Measurements from ENCODE around the gene GFI1B.
"Not testable (repeated sequence)": the region's sequence is repeated elsewhere in the genome, so short reads cannot be mapped to it uniquely, and the experiment has no call there.

The GFI1B gene

GRCh38 chr9:132993511-132993939, 15.0 kb downstream of the GFI1B start:
- no peak for DNase-seq

DNA sequence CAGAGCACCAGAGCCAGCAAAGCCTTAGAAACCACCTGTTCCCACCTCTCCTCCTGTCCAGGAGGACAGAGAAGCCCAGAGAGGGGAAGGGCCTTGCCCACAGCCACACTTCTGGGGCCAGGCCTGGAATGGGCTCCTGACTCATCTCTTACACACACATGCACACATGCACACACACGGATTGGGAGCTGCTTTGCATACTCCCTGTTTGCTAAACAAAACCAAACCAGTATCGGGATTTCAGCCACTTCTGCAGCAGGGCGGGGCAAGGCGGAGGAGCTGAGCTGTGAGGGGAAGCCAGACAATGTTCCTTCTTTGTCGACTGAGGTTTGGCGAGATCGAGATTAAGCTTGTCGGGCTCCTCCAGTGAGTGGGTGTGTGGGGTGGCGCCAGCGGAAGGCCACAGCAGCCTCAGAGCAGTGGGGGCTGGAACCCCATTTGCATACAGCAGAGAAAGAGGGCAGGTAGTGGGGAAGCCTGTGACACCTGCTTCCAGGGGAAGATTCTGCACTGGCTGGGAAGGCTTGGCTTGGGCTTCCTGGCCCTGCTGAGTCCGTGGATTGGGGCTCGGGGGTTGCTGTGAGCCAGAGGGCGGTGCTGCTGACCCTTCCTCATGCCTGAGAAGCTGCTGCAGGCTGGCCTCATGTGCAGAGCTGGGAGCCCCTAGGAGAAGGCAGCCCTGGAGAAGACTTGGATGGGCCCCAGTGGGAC, 16.1 kb downstream of the GFI1B start:
- DNase-seq: peak; percentile 23

DNA sequence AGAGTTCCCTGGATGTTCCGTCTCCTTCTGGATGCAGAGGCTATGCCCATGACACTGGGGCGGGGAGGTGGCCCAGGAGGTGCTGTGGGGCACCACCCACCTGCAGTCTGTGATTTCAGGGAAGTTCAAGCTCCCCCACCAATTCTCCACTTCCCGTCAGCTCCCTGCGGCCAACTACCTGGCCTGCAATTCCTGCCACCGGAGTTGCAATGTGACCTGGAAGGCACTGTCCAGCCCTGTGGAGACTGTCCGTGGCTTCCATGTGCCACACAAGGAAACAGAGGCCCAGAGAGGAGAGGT, 16.6 kb downstream of the GFI1B start:
- DNase-seq: no peak

DNA sequence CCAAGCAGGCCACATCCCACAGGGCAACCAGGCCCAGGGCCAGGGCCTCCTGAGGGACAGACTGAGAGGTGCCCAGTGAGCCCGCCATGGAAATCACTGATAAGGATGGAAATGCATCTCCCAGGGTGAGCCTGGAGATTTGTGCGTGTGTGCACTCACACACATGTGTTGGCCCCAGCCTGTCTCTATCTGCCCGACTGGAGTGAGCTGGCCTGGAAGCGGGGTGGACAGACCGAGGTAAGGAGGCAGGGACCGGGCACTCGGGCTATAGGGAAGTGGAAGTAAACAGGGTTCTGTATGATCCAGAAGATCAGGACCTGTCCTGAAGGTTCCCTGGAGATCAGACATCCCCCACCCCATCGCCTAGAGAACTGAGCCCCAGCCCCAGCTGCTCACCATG, 17.4 kb downstream of the GFI1B start:
- no peak for DNase-seq

DNA sequence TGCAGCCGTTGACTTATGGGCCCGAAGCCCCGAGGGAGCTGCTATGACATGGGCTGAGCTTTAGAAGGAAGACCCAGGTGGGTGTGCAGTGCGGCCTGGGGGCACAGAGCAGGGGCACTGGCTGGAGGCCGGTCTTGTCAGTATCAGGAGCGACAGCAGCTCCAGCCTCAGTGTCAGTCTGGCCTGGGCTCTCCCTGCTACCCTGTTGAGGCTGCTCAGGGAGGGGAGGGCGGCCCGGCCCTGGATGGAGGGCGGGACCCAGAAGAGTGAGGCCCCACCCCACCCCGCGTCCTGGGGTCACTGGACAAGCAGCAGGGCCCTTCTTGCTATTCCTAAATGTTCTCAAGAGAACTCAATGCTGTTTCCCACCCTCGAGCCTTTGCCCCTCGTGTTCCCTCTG, 18.0 kb downstream of the GFI1B start:
- DNase-seq: no peak

DNA sequence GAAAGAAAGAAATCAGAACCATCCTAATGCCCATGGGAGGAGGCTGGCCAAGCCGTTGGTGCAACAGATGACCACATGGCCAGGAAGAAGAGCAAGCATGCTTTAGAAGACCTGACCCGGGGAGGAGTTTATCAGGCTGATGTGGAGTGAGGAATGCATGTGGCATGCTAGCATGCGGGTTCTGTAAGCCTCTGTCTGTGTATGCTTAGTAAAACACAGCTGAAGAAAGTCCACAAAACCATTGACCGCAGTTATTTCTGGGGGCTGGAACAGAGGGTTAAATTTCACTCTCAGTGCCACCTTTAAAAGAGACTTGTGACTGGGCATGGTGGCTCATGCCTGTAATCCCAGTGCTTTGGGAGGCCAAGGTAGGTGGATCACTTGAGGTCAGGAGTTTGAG, 19.1 kb downstream of the GFI1B start:
- peak; percentile 23 for DNase-seq

DNA sequence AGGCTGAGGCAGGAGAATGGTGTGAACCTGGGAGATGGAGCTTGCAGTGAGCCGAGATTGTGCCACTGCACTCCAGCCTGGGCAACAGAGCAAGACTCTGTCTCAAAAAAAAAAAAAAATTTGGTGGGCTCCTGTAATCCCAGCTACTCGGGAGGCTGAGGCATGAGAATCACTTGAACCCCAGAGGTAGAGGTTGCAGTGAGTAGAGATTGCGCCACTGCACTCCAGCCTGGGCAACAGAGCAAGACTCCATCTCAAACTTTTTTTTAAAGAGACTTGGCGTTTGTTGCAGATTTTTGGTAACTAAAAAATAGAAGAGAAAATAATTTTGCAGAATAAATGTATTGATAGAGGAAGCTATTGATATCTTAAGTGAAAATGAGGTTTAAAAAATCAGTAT, 19.7 kb downstream of the GFI1B start:
- DNase-seq: not testable (repeated sequence)

DNA sequence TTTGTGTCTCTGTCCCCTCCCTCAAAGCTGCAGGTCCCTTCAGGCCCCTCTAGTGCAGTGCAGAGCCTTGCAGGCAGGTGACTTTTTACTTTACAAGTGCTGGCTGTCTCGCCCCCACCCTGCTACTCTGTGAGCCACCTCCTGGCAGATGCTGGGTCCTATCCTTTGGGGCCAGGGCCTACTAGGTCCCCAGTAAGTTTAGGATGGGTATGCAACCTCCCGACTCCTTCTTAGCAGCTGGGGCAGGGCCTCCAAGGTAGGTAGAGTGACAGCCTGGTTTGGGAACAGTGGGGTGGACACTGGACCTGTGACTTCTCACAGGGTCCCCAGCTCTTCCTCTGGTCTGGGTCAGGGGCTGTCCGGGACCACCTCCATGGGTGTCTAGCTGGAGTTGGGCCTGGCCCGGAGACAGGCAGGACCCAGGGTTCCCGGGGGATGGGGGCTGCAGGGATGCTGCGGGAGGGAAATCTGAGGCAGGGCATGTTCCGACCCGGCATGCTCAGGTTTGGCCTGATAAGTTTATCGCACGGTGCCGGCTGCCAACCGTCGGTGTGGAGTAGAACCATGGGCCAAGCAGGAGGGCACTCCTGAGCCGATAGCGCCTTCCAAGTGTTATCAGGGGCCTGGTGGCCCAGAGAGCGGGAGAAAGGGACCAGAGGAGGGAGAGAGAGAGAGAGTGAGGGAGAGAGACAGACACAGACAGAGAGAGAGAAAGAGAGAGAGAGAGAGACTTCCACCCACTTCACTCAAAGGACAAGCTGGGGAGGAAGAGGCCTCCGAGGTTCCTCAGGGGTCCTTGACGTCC, 20.5 kb downstream of the GFI1B start:
- DNase-seq: no peak

- DNase-seq: no peak
Observed at GRCh38 chr9:133002147-133003070, 23.9 kb downstream of the GFI1B start.

DNA sequence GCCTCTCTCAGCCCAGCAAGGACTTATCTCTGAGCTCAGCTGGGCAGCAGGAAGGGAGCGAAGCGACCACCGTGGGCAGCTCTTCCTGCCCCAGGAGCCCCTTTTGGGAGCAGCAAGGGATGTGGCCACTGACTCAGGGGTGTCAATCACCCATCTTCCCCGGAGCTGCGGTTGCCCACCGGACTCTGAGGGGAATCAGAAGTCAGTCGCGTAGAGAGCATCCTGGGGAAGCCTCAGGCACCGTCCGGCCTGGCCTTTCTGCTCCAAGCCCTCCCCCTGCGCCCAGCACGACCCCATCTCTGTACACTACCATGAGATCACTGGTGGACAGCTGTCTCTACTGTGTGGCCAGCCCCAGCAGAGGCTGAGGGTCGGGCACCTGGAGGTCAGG, 24.6 kb downstream of the GFI1B start:
- no peak for DNase-seq

DNA sequence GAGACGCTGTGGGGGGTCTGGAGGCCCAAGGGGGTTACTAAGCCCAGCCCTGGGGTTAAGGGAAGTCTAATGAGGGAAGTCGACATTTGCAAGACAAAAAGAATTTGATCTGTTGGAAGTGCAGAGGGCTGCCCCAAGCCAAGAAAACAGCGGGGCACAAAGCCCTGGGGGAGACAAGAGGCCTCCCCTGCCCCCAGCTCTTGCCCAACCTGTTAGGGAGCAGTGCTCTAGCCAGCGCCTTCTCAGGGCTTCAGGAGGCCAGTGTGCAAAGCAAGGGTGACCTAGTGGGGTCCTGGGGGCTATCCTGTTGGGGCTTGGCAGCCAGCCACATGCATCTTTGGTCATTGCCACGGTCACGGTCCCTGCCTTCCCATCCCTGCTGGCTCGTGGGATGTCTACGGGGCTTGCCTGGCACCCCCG, 25.2 kb downstream of the GFI1B start:
- no peak for DNase-seq

DNA sequence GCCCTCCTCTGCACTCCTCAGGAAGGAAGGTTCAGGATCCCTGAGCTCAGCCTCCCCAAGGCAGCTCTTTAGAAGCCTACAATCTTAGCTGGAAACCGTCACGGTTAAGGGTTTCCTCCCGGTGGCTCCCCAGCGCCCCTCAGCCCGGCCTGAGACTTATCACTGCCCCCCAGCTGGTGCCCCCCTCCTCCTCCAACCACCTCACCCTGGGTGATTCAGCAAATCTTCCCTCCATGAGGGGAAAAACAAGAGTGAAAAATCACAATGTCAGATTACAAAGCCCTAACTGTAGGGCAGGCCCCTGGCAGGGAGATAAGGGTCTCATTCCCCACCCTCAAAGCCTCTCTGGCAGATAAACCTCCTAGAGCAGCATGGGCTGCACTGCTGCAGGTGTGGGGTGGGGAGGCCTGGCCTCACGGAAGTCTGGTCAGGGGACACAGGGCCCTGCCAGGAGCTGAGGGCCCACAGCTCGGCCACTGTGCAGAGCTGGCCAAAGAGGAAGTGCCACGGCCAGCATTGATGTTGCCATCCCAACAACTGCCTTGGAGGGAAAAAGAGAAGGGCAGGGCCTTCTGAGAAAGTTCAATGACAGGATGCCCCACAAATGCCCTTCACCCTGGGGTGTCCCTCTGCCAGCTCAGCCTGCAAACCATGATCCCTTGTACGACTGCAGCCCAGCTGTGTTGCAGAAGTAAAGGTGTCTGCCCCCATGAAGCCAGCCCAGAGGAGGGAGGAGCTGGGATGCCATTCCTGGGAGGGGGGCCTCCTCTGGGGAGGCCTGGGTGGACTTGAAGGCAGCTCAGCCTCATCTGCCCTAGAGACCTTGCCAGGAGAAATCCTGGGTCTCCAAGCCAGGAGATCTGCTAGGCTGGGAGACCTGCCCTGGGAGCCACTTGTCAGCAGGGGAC, 25.9 kb downstream of the GFI1B start:
- DNase-seq: no peak

DNA sequence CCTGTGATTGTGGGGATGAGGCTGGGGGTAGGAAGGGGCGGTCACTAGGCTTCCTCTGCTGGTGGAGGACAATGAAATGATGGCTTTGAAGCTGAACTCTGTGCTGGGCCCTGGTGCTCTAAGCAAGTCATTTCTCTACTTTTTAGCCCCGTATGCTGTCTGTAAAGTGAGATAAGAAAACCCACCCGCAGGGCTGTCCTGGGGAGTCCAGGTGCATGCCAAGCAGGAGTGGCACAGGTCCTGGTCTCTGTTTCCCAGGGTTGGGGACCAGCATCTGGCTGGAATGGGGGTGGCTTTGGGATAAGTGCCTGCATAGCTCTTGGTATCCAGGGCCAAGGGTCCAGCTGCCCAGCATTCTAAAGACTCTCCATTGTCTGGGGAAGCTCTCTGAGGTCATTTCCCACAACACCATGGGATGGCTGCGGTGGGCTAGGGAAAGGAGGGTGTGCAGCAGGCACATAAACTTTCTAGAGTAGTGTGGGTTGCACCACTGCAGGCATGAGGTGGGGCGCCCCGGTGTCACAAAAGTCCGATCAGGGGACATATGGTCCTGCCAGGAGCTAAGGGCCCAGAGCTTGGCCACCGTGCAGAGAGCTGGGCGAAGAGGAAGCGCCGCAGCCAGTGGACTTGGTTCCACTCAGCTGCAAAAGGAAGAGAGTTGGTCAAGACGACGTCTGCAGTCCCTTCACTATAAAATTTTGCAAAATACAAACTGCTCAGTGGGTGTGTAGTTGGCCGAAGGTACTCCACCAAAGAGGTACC, 26.7 kb downstream of the GFI1B start:
- DNase-seq: no peak

DNA sequence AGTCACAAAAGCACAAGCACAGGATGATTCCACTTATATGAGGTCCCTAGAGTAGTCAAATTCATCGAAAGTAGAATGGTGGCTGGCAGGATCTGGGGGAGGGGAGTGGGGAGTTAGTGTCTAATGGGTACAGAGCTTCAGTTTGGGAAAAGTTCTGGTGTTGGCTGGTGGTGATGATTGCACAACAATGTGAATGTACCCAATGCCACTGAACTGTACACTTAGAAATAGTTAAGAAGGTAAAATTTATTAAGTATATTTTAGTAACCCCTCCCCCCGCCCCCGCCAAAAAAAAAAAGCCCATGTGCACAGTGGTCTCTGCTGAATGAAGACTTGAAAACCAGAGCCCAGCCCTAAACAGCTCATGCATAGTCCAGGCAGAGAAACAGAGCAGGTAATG, 27.5 kb downstream of the GFI1B start:
- no peak for DNase-seq

DNA sequence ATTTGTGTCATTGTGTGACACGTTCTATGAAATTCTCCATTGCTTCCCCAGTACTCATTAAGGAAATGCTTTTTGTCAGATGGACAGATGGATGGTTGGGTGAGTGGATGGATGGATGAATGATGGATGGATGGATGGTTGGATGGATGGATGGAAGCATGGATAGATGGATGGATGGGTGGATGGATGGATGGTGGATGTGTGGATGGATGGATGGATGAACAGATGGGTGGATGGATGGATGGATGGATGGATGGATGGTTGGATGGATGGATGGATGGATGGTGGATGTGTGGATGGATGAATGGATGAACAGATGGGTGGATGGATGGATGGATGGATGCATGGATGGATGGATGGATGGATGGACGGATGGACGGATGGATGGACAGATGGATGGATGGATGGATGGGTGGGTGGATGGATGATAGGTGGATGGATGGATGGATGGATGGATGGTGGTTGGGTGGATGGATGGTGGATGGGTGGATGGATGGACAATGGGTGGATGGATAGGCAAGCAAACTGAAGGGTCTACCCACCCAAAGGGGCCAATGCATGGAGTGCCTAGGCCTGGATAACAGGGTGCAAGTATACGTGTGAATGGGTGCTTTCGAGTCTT, 28.3 kb downstream of the GFI1B start:
- DNase-seq: no peak

GRCh38 chr9:133008406-133008805, 29.9 kb downstream of the GFI1B start:
- no peak for DNase-seq

- DNase-seq: no peak
Observed at GRCh38 chr9:133008824-133009223, 30.3 kb downstream of the GFI1B start.

GRCh38 chr9:133009906-133010582, 31.6 kb downstream of the GFI1B start:
- DNase-seq: no peak

DNA sequence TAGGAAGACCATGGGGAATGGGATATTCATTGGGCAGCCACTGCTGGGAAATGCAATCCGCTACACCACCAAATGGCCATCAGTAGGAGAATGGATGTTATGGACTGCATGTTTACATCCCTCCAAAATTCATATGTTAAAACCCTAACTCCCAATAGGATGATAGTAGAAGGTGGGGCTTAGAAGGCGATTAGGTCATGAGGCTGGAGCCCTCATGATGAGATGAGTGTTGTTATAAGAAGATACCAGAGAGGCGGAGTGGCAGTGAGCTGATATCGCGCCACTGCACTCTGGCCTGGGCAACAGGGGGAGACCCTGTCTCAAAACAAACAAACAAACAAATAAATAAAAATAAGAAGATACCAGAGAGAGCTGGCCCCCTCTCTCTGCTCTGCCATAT, 36.2 kb downstream of the GFI1B start:
- no peak for DNase-seq

GRCh38 chr9:133023117-133023890, 44.8 kb downstream of the GFI1B start:
- DNase-seq: peak; percentile 7
